ENCODE measurements around the gene DAB2IP. TPM values are rescaled to one million over a fixed set of nuclear protein-coding genes. Genes with fewer than 3 reads are reported as not detected.

DAB2IP gene
- total RNA-seq, 1 experiment from 2014 or later = 15.2 TPM

- Histone ChIP-seq H3K4me2 (ENCODE audit: low read length) (no peak overlapping the region), H4K20me1 (ENCODE audit: low read length) (no peaks in the 10 kb centered on the region), H3F3A (ENCODE audit: low read length, unreplicated experiment) (no peaks in the 10 kb centered on the region), H3K36me3 (ENCODE audit: low read depth, low read length) (no peaks in the 10 kb centered on the region), H3K9me2 (replicated peaks; ENCODE audit: low read length) (no peaks in the 10 kb centered on the region), H3K4me1 (ENCODE audit: insufficient read depth, low read length) (peaks cover 8% of the 10 kb centered on the region; the same call in 1 of the 2 replicates), H3K4me3 (ENCODE audit: low read length) (no peak overlapping the region), H3K27ac (ENCODE audit: low read length) (no peak overlapping the region), H3K9me3 (ENCODE audit: low read length) (no peaks in the 10 kb centered on the region), H2AFZ (ENCODE audit: low read length) (no peak overlapping the region), H3K9ac (ENCODE audit: low read length) (no peak overlapping the region), H3K27me3 (ENCODE audit: low read length) (no peaks in the 10 kb centered on the region), H3K79me2 (ENCODE audit: low read length) (no peaks in the 10 kb centered on the region)
- ChIA-PET CTCF (interaction anchor here (0.5 kb wide), 1 partner anchor 30 kb away, joined by 3 read pairs; no protein-coding TSS in a partner anchor), POLR2A (ENCODE audit: unreplicated experiment) (no interaction called here)
- DNase-seq (no peak), ATAC-seq (no peak)
- TF ChIP-seq EZH2phosphoT487 (IDR thresholded peaks at IDR 0.05; ENCODE audit: borderline replicate concordance, low read length) (no peak), CTCF (conservative IDR thresholded peaks at IDR 0.05; ENCODE audit: low read depth, low read length) (no peak), EZH2 (IDR thresholded peaks at IDR 0.05; ENCODE audit: low read length, unreplicated experiment) (no peak)
- no TSS peak for BruUV-seq (replicated peaks)
- intact Hi-C loops (cut with micrococcal nuclease) = no loop called here
Observed at GRCh38 chr9:121633119-121633714, 18.2 kb upstream of the DAB2IP start.

DNA sequence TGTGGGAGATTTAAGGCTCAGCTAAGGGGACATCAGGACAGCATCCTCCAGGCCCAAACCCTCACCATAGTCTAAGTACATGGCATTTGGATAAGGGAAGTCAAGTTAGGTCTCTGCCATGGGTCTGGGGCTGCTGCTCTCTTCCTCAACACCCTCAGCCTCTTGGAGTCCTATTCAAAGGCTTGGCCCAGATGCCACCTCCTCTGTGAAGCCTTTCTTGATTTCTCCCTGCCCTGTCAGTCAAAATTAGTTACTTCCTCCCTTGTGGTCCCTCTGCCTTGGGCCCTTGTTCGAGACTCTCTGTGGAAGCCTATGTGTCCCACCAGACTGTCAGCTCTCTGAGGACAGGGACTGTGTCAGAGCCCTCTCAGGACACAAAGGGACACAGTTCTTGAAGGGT lies 17.7 kb upstream of the DAB2IP start:
- intact Hi-C loops (cut with micrococcal nuclease) = no loop called here
- Histone ChIP-seq H3K27ac (ENCODE audit: low read length) (no peak overlapping the region), H3K4me3 (ENCODE audit: low read length) (no peak overlapping the region), H3K9ac (ENCODE audit: low read length) (no peak overlapping the region), H3K4me2 (ENCODE audit: low read length) (no peak overlapping the region), H2AFZ (ENCODE audit: low read length) (no peak overlapping the region), H4K20me1 (ENCODE audit: low read length) (no peaks in the 10 kb centered on the region), H3K9me2 (replicated peaks; ENCODE audit: low read length) (no peaks in the 10 kb centered on the region), H3F3A (ENCODE audit: low read length, unreplicated experiment) (no peaks in the 10 kb centered on the region), H3K4me1 (ENCODE audit: insufficient read depth, low read length) (peaks cover 11% of the 10 kb centered on the region; the same call in 1 of the 2 replicates), H3K36me3 (ENCODE audit: low read depth, low read length) (no peaks in the 10 kb centered on the region), H3K79me2 (ENCODE audit: low read length) (no peaks in the 10 kb centered on the region), H3K9me3 (ENCODE audit: low read length) (no peaks in the 10 kb centered on the region), H3K27me3 (ENCODE audit: low read length) (no peaks in the 10 kb centered on the region)
- TF ChIP-seq EZH2 (IDR thresholded peaks at IDR 0.05; ENCODE audit: low read length, unreplicated experiment) (no peak), CTCF (conservative IDR thresholded peaks at IDR 0.05; ENCODE audit: low read depth, low read length) (no peak), EZH2phosphoT487 (IDR thresholded peaks at IDR 0.05; ENCODE audit: borderline replicate concordance, low read length) (no peak)
- ChIA-PET CTCF (interaction anchor here (0.5 kb wide), 1 partner anchor 30 kb away, joined by 3 read pairs; no protein-coding TSS in a partner anchor), POLR2A (ENCODE audit: unreplicated experiment) (no interaction called here)
- no peak for ATAC-seq
- no TSS peak for BruUV-seq (replicated peaks)
- no peak for DNase-seq

Data from PC-3 (cell line).